ENCODE results near the gene NKPD1. TPM values are rescaled to one million over a fixed set of nuclear protein-coding genes. Genes with fewer than 3 reads are reported as not detected.

Gene NKPD1
- total and polyA plus RNA-seq, 9 of the 15 experiments (the other 6 are each of a cell fraction or from before 2014, with no cell fraction given): 0.03 to 0.09 (median 0.04) TPM; not detected in 5

- H4K20me1 ChIP-seq (replicated peaks; ENCODE audit: control insufficient read depth, insufficient read depth, low read length): no peaks in the 10 kb centered on the region
- 29% methylated on average over 1 of the region's 1 CpG for WGBS (ENCODE audit: insufficient coverage, low coverage, missing lambda C conversion rate)
- no peak for FAIRE-seq
- in situ Hi-C loops (cut with MboI) (no loop called here), intact Hi-C loops (cut with micrococcal nuclease) (loop anchor here (5.0 kb wide), 1 partner anchor 173 kb away; no protein-coding TSS in a partner anchor)
- no peak overlapping the region for H3K4me3 ChIP-seq
- H2AFZ ChIP-seq (ENCODE audit: low read depth, low read length): no peak overlapping the region
- no peak overlapping the region for H3K27ac ChIP-seq (ENCODE audit: extremely low read depth, low read depth, low read length)
- H3K9me1 ChIP-seq (ENCODE audit: control insufficient read depth, insufficient read depth, low read length): no peaks in the 10 kb centered on the region
- no peak overlapping the region for H3K4me2 ChIP-seq (ENCODE audit: insufficient read depth, low read length)
- no peak for ATAC-seq
- no peaks in the 10 kb centered on the region for H3K36me3 ChIP-seq (ENCODE audit: control insufficient read depth, insufficient read depth, low read length)
- DNase-seq (ENCODE audit: extremely low read depth in 1 of 4, low spot score in 3 of 4): no peak
- no peaks in the 10 kb centered on the region for H3K79me2 ChIP-seq (ENCODE audit: control insufficient read depth, insufficient read depth, low read length)
- TF ChIP-seq TRIM28 (IDR thresholded peaks at IDR 0.05) (0 out of 2 replicates have a peak, but pooled peaks have one; percentile 53), EGR1 (conservative IDR thresholded peaks at IDR 0.05) (no peak)
- ChIA-PET POLR2A (interaction anchor here (0.8 kb wide), 1 partner anchor 9 kb away, joined by 4 read pairs; no protein-coding TSS in a partner anchor), CTCF (ENCODE audit: low intra/inter-chr PET ratio) (no interaction called here)
- no peaks in the 10 kb centered on the region for H3K27me3 ChIP-seq (ENCODE audit: control insufficient read depth in 2 of 2, insufficient read depth in 2 of 2, low read length in 2 of 2)
- H3K9me3 ChIP-seq (replicated peaks; ENCODE audit: control insufficient read depth, insufficient read depth, low read depth, low read length): no peaks in the 10 kb centered on the region
- H3K4me1 ChIP-seq (replicated peaks in 1 of 2; ENCODE audit: control insufficient read depth in 2 of 2, insufficient read depth in 2 of 2, low read length in 2 of 2): peaks cover 4 to 7% of the 10 kb centered on the region in 2 experiments; a peak in 4 of 5 replicates
- no peak overlapping the region for H3K9ac ChIP-seq (ENCODE audit: insufficient read depth in 1 of 2, low read depth in 2 of 2, low read length in 2 of 2)
- no TSS peak for BruUV-seq (replicated peaks)
These were observed 29.2 kb upstream of the NKPD1 start for GRCh38 chr19:45189971-45190370.

GRCh38 chr19:45187421-45188100 lies 26.8 kb upstream of the NKPD1 start:
- H4K20me1 ChIP-seq (replicated peaks; ENCODE audit: control insufficient read depth, insufficient read depth, low read length): no peaks in the 10 kb centered on the region
- H3K9me3 ChIP-seq (replicated peaks; ENCODE audit: control insufficient read depth, insufficient read depth, low read depth, low read length): no peaks in the 10 kb centered on the region
- POLR2A ChIA-PET: interaction anchor here (0.6 kb wide), 1 partner anchor 151 kb away, joined by 3 read pairs; no protein-coding TSS in a partner anchor
- no peak overlapping the region for H3K9ac ChIP-seq (ENCODE audit: insufficient read depth in 1 of 2, low read depth in 2 of 2, low read length in 2 of 2)
- no peak overlapping the region for H3K4me3 ChIP-seq
- H3K4me1 ChIP-seq (replicated peaks in 1 of 2; ENCODE audit: control insufficient read depth in 2 of 2, insufficient read depth in 2 of 2, low read length in 2 of 2): peaks cover 2 to 9% of the 10 kb centered on the region in 2 experiments; a peak in 4 of 5 replicates
- 31% methylated on average over 12 of the region's 12 CpGs for WGBS (ENCODE audit: insufficient coverage, low coverage, missing lambda C conversion rate)
- H3K27ac ChIP-seq (ENCODE audit: extremely low read depth, low read depth, low read length): no peak overlapping the region
- ATAC-seq (peak; percentile 75), DNase-seq (ENCODE audit: extremely low read depth in 1 of 4, low spot score in 3 of 4) (peak; percentile 59 to 66 (median 64)), FAIRE-seq (peak; percentile 85)
- no peaks in the 10 kb centered on the region for H3K79me2 ChIP-seq (ENCODE audit: control insufficient read depth, insufficient read depth, low read length)
- BruUV-seq (replicated peaks): no TSS peak
- intact Hi-C loops (cut with micrococcal nuclease): loop anchor here (1.0 to 5.0 kb wide), 2 partner anchors 25 to 170 kb away; no protein-coding TSS in a partner anchor
- peak overlapping the region; percentile 55 for H2AFZ ChIP-seq (ENCODE audit: low read depth, low read length)
- H3K4me2 ChIP-seq (ENCODE audit: insufficient read depth, low read length): no peak overlapping the region
- H3K9me1 ChIP-seq (ENCODE audit: control insufficient read depth, insufficient read depth, low read length): no peaks in the 10 kb centered on the region
- H3K36me3 ChIP-seq (ENCODE audit: control insufficient read depth, insufficient read depth, low read length): no peaks in the 10 kb centered on the region
- H3K27me3 ChIP-seq (ENCODE audit: control insufficient read depth in 2 of 2, insufficient read depth in 2 of 2, low read length in 2 of 2): no peaks in the 10 kb centered on the region
- in situ Hi-C loops (cut with MboI): no loop called here
- CTCF ChIA-PET (ENCODE audit: low intra/inter-chr PET ratio): no interaction called here
- no peak for TF ChIP-seq RBM39 (optimal IDR thresholded peaks at IDR 0.05; ENCODE audit: low read depth, low read length)
- no peak for TF ChIP-seq NUFIP1 (IDR thresholded peaks at IDR 0.05; ENCODE audit: partially characterized antibody)
- TF ChIP-seq HMGXB4 (CRISPR knock-in tag; IDR thresholded peaks at IDR 0.05): no peak
- TF ChIP-seq NRF1 (conservative IDR thresholded peaks at IDR 0.05 in 1 of 2, IDR thresholded peaks at IDR 0.05 in 1 of 2): peak; percentile 47 to 57
- no peak for TF ChIP-seq CREB5 (CRISPR knock-in tag; IDR thresholded peaks at IDR 0.05)
- no peak for TF ChIP-seq NFATC3 (IDR thresholded peaks at IDR 0.05)
- TF ChIP-seq U2AF1 (optimal IDR thresholded peaks at IDR 0.05; ENCODE audit: low read depth, low read length): no peak
- TF ChIP-seq CREB3 (tag; conservative IDR thresholded peaks at IDR 0.05; ENCODE audit: low read depth): no peak
- TF ChIP-seq ZEB2 (IDR thresholded peaks at IDR 0.05): peak; percentile 39; the same call in 1 of the 2 replicates

Measured in K562 (cell line).